Dermis microvascular lymphatic vessel endothelial cell (primary cell): ENCODE results near the gene LCE1E. TPM values are rescaled to one million over a fixed set of nuclear protein-coding genes. Genes with fewer than 3 reads are reported as not detected.
A peak's percentile ranks its signal among the peaks of the same experiment; 100 is the strongest.

Experiments
- DNase-seq, 2 donors: peaks; one replicate each; pipeline versions ENCODE4 v3.0.0 to v3.0.0-alpha.2; 2010; ENCODE audit warnings: low read depth in 2 of 2
- total RNA-seq: library from RNA; depleted of rRNA; stranded (reverse); fragments of >200 nt; gene quantifications from 2 replicates; pipeline ENCODE4 v1.2.1, GENCODE V29; 2014

Gene LCE1E
- total RNA-seq: not detected in 2 replicates

GRCh38 chr1:152786077-152786476 lies at the start of gene LCE1E:
Gene LCE1E, plus strand, starts transcription at chr1:152786257. Its CDS starts 1,043 bp downstream, at chr1:152787300.
- no peak for DNase-seq

- no peak for DNase-seq
Observed at GRCh38 chr1:152737997-152738396, 48.1 kb upstream of the LCE1E start.

DNA sequence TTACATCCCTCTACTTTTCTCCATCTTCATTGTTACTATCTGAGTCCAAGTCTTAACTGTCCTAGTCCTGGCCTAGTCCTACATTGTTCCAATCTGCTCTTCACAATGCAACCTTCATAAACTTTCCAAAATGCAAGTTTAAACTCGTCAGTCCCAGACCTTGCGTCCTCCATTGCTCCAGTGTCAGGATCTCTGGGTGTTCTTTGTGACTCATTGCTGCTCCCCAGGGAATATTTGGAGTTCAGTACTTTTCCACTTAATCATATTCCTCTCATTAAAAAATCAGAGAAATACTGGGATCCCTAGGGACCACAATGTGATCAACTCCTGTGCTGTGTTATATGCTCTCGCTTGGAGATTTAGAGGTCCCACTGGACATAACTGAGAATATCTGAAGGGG lies 46.2 kb upstream of the LCE1E start:
- no peak for DNase-seq

DNA sequence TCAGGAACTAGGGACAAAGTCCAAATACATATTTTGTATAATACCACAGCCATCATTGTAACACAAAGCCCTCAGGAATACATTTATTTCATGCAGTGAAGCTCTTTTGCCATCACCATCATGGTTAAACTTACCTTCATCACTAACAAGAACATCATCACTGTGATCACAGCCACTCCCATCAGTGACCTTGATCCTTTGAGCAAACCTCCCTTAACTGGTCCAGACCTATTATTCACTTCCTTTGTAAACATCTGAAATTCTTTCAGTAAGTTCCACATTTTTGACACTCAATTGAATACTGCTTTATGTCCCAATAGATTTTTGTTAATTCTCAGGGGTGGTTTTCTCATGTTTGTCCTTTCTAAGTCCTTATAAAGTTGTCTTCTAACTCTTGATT lies 44.4 kb upstream of the LCE1E start:
- DNase-seq: no peak

DNA sequence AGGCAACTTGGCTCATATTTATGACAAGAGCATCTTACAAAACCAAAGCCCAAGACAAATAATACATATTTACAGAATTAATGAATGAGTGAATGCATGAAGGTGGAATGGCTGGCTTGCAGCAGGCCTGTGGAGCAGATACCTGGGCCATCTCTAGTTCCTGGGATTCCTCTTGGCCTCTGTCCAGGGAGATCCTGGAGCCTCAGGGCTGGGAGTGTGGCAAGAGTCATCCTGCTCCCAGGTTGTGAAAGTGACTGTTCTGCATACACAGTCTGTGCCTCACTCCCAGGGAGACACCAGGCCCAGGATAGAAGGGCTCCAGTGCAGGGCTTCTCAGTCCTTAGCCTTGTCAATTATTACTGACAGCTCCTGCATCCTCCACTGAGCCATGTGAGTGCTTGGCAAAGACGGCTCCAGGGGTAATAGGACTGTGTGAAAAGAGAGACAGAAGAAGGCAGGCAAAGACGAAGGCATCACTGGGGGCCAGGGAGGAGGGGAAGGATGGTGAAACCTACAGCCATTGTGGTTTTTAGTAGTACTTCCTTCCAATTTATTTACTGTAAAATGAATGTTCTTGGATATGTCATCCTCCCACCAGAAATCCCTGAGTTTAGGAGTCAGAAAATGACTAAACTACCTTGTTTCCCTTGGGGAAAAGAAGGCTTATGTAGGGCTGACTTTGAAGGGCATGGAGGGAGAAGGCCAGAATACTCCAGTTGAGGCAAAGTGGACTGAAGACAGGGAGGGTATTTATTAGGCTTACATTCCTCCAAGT lies 42.5 kb upstream of the LCE1E start:
- no peak for DNase-seq

DNA sequence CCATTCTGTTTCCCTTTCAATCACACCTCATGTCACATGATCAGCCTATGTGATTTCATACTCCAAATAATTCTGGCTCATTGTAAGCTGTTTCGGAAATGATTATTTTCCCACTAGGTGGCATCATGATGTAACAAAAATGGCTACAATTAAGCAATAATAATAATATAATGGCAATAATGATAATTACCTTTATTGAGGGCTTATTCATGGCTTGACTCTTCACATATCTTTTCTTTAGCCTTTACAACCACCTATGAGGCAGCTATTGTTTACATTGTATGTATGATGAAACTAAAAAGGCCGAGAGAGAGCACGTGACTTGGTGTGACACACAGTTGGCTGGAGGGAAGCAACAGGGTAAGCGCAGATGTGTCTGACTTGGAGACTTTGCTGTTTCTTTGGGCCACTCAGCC lies 40.8 kb upstream of the LCE1E start:
- DNase-seq: peak in 1 of 2 donors; percentile 10

DNA sequence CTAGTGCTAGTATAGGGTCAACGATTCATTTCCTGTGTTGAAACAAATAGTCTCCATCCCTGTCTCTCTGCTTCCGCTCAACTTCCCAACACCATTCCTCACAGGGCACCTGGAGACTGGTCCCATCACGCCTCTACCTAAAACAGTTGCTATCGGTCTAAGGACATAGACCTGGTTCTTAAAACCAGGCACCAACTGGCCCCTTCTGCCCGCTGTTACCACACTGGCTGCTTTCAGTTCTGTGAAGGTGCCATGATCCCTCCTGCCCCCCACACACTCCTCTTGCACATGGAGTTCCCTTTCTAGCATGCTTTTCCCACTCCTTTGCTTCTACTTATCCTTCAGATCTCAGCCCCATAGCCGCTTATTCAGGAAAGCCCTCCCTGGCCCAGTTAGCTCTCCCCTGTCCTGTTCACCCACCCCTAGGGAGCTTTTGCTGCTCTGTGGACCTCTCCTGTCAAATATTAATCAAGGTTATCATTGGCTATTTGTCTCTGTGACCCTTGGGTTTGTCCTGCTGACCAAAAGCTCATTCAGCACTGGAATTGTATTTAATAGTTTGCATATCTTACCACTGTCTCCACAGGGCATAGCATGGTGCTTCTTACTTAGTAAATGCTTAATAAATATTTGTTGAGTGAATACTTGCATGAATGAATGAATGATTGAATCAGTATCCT lies 40.2 kb upstream of the LCE1E start:
- DNase-seq: no peak

DNA sequence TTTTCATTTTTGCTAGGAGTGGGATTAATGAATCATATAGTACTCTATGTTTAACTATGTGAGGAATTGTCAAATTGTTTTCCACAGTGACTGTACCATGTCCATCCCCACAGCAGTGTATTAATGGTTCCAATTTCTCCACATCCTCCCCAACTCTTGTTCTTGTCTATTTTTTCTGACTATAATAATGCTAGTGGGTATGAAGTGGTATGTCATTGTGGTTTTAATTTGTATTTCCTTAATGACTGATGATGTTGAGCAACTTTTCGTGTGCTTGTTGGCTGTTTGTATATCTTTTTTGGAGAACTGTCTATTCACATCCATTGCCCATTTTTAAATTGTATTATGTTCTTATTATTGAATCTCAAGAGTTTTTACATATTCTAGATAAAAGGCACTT lies 38.2 kb upstream of the LCE1E start:
- no peak for DNase-seq

DNA sequence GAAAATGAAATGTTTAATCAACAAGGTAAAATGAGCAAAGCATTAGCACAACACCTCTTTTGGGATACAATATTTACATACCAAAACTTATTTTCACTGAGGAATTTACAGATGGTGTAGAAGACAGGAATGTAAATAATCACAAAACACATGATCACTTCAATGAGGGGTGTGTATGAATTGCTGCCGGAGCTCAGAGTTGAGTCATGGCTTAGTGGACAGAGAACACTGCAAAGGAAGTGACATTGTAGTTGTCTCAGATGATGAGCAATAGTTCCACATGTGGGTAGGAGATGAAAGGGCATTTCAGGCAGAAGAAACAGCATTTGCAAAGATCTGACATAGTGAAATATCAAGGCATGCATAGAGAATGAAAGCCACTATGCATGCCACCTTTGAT lies 33.8 kb upstream of the LCE1E start:
- no peak for DNase-seq

GRCh38 chr1:152753586-152753985 lies 32.5 kb upstream of the LCE1E start:
- DNase-seq: no peak

DNA sequence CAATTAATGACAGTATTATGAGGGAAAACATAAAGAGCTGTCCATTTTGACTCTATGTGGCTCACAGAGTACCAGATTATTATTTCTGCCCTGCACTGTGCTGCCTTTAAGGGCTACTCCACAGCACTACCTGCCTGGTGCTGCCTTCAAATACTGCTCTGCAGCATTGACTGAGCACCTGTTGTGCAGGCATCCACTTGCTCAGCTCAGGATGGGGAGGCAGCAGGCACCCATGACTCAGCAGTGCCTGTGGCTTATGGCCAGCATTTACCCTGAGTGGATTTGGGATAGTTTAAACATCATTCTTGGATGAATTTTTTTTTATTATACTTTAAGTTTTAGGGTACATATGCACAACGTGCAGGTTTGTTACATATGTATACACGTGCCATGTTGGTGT lies 29.2 kb upstream of the LCE1E start:
- DNase-seq: no peak

GRCh38 chr1:152757747-152758146 lies 28.3 kb upstream of the LCE1E start, which contains the start of gene KPRP:
Gene KPRP, plus strand, starts transcription at chr1:152758025. Its CDS starts 1,564 bp downstream, at chr1:152759589.
- DNase-seq: no peak

GRCh38 chr1:152758636-152759035 lies 27.4 kb upstream of the LCE1E start:
- no peak for DNase-seq

- DNase-seq: no peak
Observed at GRCh38 chr1:152759453-152760173, 26.4 kb upstream of the LCE1E start.

DNA sequence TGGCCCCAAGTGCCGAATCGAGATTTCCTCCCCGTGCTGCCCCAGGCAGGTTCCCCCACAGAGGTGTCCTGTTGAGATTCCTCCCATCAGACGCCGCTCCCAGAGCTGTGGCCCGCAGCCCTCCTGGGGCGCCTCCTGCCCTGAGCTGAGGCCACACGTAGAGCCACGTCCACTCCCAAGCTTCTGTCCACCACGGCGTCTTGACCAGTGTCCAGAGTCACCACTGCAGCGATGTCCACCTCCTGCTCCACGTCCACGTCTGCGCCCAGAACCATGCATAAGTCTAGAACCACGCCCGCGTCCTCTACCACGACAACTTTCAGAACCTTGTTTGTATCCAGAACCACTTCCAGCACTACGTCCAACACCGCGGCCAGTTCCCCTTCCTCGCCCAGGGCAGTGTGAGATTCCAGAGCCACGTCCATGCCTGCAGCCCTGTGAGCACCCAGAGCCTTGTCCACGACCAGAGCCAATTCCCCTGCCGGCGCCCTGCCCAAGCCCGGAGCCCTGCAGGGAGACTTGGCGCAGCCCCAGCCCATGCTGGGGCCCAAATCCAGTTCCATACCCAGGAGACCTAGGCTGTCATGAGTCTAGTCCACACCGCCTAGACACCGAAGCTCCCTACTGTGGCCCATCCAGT lies 25.4 kb upstream of the LCE1E start:
- no peak for DNase-seq

DNA sequence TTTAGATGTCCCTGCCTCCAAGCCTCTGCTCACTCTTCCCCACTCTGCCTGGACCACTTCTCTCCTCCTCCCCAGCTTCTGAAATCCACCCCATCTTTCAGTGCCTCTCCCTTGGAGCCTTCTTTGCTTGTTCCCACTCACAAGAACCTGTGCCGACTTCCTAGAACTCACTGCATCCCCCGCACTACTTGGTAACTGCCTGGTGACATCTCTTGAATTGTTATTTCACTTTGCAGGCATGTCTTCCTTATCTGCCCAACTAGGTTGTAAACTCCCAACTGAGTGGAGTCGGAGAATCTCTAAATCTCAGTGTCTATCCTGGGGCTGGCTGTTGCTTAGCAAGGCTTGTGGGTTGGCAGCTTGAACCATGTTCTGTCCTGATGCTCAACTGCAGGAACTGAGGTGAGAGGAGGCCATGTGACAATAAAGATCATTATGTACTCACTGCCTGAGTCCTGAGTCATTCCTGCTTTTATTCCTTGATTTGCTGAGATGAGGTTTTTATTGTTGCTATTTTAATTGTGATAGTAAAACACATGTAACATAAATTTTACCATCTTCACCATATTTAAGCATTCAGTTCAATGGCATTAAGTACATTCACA lies 24.3 kb upstream of the LCE1E start:
- no peak for DNase-seq

- DNase-seq: no peak
Observed at GRCh38 chr1:152768847-152769533, 17.1 kb upstream of the LCE1E start.

- no peak for DNase-seq
Observed at GRCh38 chr1:152770411-152770810, 15.6 kb upstream of the LCE1E start.

- DNase-seq: no peak
Observed at GRCh38 chr1:152774875-152775274, 11.2 kb upstream of the LCE1E start, which contains the start of gene LCE1F. Gene LCE1F, plus strand, starts transcription at chr1:152775140. Its CDS starts 1,232 bp downstream, at chr1:152776372.

- DNase-seq: no peak
Observed at GRCh38 chr1:152776361-152776760, 9.7 kb upstream of the LCE1E start.
